SU-DHL-6 (cell line): ENCODE measurements around the gene PLA2G4B.

Experiments used
- CTCF ChIP-seq: fragments of 200-600 bp; sonication (generic); IDR thresholded peaks from one replicate; pipeline ENCODE4 v1.5.1; 2017; ENCODE audit warnings: antibody characterized with exemption, mild to moderate bottlenecking, low read length, moderate library complexity; ENCODE audit not compliant: insufficient read depth, poor library complexity, severe bottlenecking
- EZH2phosphoT487 ChIP-seq: fragments of 200-600 bp; sonication (generic), shearing (Covaris generic); conservative IDR thresholded peaks from 2 replicates; pipeline ENCODE4 v1.6.1; 2018; ENCODE audit warnings: mild to moderate bottlenecking, antibody characterized with exemption, low read length, moderate library complexity, mixed read lengths

GRCh38 chr15:41839781-41840491, 1.3 kb downstream of the PLA2G4B start:
- TF ChIP-seq CTCF = no peak
- no peak for TF ChIP-seq EZH2phosphoT487
